AG04450 (cell line): ENCODE results near the gene OTULINL. TPM values are rescaled to one million over a fixed set of nuclear protein-coding genes. Genes with fewer than 3 reads are reported as not detected.

Experiments
- CTCF ChIA-PET: fragments of 300-600, 350-600 bp; formaldehyde crosslinking; extraction: SDS; loops from one replicate; lab custom pipeline; 2022; ENCODE audit warnings: antibody characterized with exemption, inconsistent platforms; lab: Charles Lee
- POLR2A ChIA-PET: fragments of 350-600 bp; formaldehyde crosslinking; extraction: SDS; loops from one replicate; lab custom pipeline; 2021; ENCODE audit warnings: antibody characterized with exemption, inconsistent platforms; lab: Yijun Ruan, JAX
- DNase-seq: peaks from one replicate; pipeline ENCODE4 v3.0.0-alpha.2; 2011; ENCODE audit warnings: low read depth, low spot score
- H3K27ac ChIP-seq: one replicate; pipeline ENCODE4 v1.5.1; 2012; ENCODE audit warnings: low read depth, low read length, control low read depth
- H3K27me3 ChIP-seq: one replicate; pipeline ENCODE4 v1.6.0; 2012; ENCODE audit warnings: low read length; ENCODE audit not compliant: control insufficient read depth, insufficient read depth
- H3K4me3 ChIP-seq: 2 replicates; pipeline ENCODE4 v1.5.1; 2011; ENCODE audit warnings: mild to moderate bottlenecking, low read depth, low read length, control low read depth
- H3K9me3 ChIP-seq: 2 replicates; pipeline ENCODE4 v1.5.1; 2012; ENCODE audit warnings: low read length; ENCODE audit not compliant: control insufficient read depth, insufficient read depth
- CTCF ChIP-seq: IDR thresholded peaks from 2 replicates; pipeline ENCODE4 v1.5.1; 2011; ENCODE audit warnings: low read depth, low read length, control low read depth, inconsistent platforms
- polyA plus RNA-seq: library from polyadenylated mRNA; depleted of rRNA; stranded (reverse); fragments of >200 nt; gene quantifications from 2 replicates; pipeline ENCODE4 v1.2.3, GENCODE V29; 2011

OTULINL gene
- polyA plus RNA-seq, 1 experiment = 0.21 TPM

GRCh38 chr5:14557791-14558415, 23.7 kb upstream of the OTULINL start:
- Histone ChIP-seq H3K9me3 (no peaks in the 10 kb centered on the region), H3K27ac (no peak overlapping the region), H3K27me3 (peaks cover 23% of the 10 kb centered on the region), H3K4me3 (no peak overlapping the region)
- DNase-seq = no peak
- CTCF ChIA-PET = no interaction called here
- TF ChIP-seq CTCF = no peak
- POLR2A ChIA-PET = no interaction called here

GRCh38 chr5:14560091-14560595, 21.4 kb upstream of the OTULINL start:
- Histone ChIP-seq H3K4me3 (no peak overlapping the region), H3K27me3 (peaks cover 22% of the 10 kb centered on the region), H3K27ac (no peak overlapping the region), H3K9me3 (no peaks in the 10 kb centered on the region)
- no peak for TF ChIP-seq CTCF
- no peak for DNase-seq
- ChIA-PET CTCF (no interaction called here), POLR2A (no interaction called here)

GRCh38 chr5:14561741-14562140, 19.9 kb upstream of the OTULINL start:
- POLR2A ChIA-PET = no interaction called here
- Histone ChIP-seq H3K9me3 (no peaks in the 10 kb centered on the region), H3K4me3 (no peak overlapping the region), H3K27ac (no peak overlapping the region), H3K27me3 (peaks cover 20% of the 10 kb centered on the region)
- TF ChIP-seq CTCF = no peak
- CTCF ChIA-PET = interaction anchor here (0.8 kb wide), 1 partner anchor 17 kb away, joined by 4 read pairs; no protein-coding TSS in a partner anchor
- DNase-seq = no peak

GRCh38 chr5:14568333-14568732, 13.3 kb upstream of the OTULINL start:
- DNase-seq = no peak
- Histone ChIP-seq H3K4me3 (no peak overlapping the region), H3K27ac (no peak overlapping the region), H3K27me3 (peaks cover 14% of the 10 kb centered on the region), H3K9me3 (no peaks in the 10 kb centered on the region)
- ChIA-PET CTCF (no interaction called here), POLR2A (no interaction called here)
- no peak for TF ChIP-seq CTCF

GRCh38 chr5:14569948-14570691, 11.5 kb upstream of the OTULINL start:
- peaks cover 16% of the 10 kb centered on the region for H3K27me3 ChIP-seq
- ChIA-PET POLR2A (no interaction called here), CTCF (no interaction called here)
- no peak overlapping the region for H3K4me3 ChIP-seq
- no peak for DNase-seq
- H3K9me3 ChIP-seq = no peaks in the 10 kb centered on the region
- no peak overlapping the region for H3K27ac ChIP-seq
- no peak for TF ChIP-seq CTCF
